HEK293 (cell line): ENCODE data around the gene NELFB.

ENCODE experiments used
- CTCF ChIA-PET: fragments of 350-600 bp; formaldehyde crosslinking; extraction: SDS; loops from one replicate; lab custom pipeline; 2021; ENCODE audit warnings: antibody characterized with exemption; lab: Yijun Ruan, JAX
- POLR2A ChIA-PET: fragments of 300-600 bp; formaldehyde crosslinking; extraction: SDS; loops from one replicate; lab custom pipeline; 2020; ENCODE audit warnings: antibody characterized with exemption, inconsistent platforms; lab: Yijun Ruan, JAX
- H3K27ac ChIP-seq: fragments of 200-500 bp; sonication (Bioruptor generic); 2 replicates; pipeline ENCODE4 v1.5.1; 2014; ENCODE audit warnings: low read depth, low read length, control low read depth, inconsistent platforms; ENCODE audit errors: extremely low read depth
- H3K36me3 ChIP-seq, 2 experiments: fragments of 200-500 bp in 1 of 2; sonication (Bioruptor generic) in 1 of 2; 1 replicate in 1 of 2; 2 replicates in 1 of 2; pipeline ENCODE4 v1.5.1; 2014 to 2017; ENCODE audit warnings: inconsistent platforms in 2 of 2, low read length in 2 of 2; ENCODE audit not compliant: control insufficient read depth in 2 of 2, insufficient read depth in 1 of 2
- H3K4me1 ChIP-seq: fragments of 200-500 bp; sonication (Bioruptor generic); 2 replicates; pipeline ENCODE4 v1.5.1; 2014; ENCODE audit warnings: mild to moderate bottlenecking, low read length, inconsistent platforms; ENCODE audit not compliant: control insufficient read depth, insufficient read depth
- H3K4me3 ChIP-seq: 2 replicates; pipeline ENCODE4 v1.5.1; 2011; ENCODE audit warnings: low read depth, mild to moderate bottlenecking, control low read depth, low read length, moderate library complexity
- H3K9me3 ChIP-seq: fragments of 200-500 bp; sonication (Bioruptor generic); 2 replicates; pipeline ENCODE4 v1.5.1; 2014; ENCODE audit warnings: low read depth, low read length, inconsistent platforms; ENCODE audit not compliant: control insufficient read depth, insufficient read depth
- BCL11B ChIP-seq: fragments of 450-650 bp; formaldehyde crosslinking; IDR thresholded peaks from 2 replicates; pipeline ENCODE4 v1.5.1; 2016; ENCODE audit warnings: low read depth, missing biosample characterization, missing genetic modification characterization
- EGR2 ChIP-seq: fragments of 450-650 bp; formaldehyde crosslinking; IDR thresholded peaks from 2 replicates; pipeline ENCODE4 v1.5.1; 2016; ENCODE audit warnings: low read depth, missing biosample characterization, missing genetic modification characterization
- GLIS1 ChIP-seq: fragments of 450-650 bp; formaldehyde crosslinking; IDR thresholded peaks from 2 replicates; pipeline ENCODE4 v1.5.1; 2016; ENCODE audit warnings: missing biosample characterization, missing genetic modification characterization
- GLIS2 ChIP-seq: fragments of 450-650 bp; formaldehyde crosslinking; IDR thresholded peaks from 2 replicates; pipeline ENCODE4 v1.5.1; 2016; ENCODE audit warnings: missing biosample characterization, missing genetic modification characterization
- KLF10 ChIP-seq: fragments of 450-650 bp; IDR thresholded peaks from 2 replicates; pipeline ENCODE4 v1.5.1; 2018; ENCODE audit warnings: missing biosample characterization, mild to moderate bottlenecking, missing genetic modification characterization
- KLF9 ChIP-seq: fragments of 450-650 bp; formaldehyde crosslinking; IDR thresholded peaks from 2 replicates; pipeline ENCODE4 v1.5.1; 2016; ENCODE audit warnings: missing biosample characterization, missing genetic modification characterization, low read depth
- ZBTB7A ChIP-seq: fragments of 450-650 bp; formaldehyde crosslinking; IDR thresholded peaks from 2 replicates; pipeline ENCODE4 v1.5.1; 2016; ENCODE audit warnings: low read depth, missing biosample characterization, missing genetic modification characterization
- ZFHX2 ChIP-seq: fragments of 450-650 bp; formaldehyde crosslinking; conservative IDR thresholded peaks from 2 replicates; pipeline ENCODE4 v1.5.1; 2016; ENCODE audit warnings: missing biosample characterization, missing genetic modification characterization
- ZIC2 ChIP-seq: fragments of 450-650 bp; formaldehyde crosslinking; IDR thresholded peaks from 2 replicates; pipeline ENCODE4 v1.5.1; 2016; ENCODE audit warnings: missing biosample characterization, missing genetic modification characterization
- ZNF239 ChIP-seq: fragments of 450-650 bp; formaldehyde crosslinking; IDR thresholded peaks from 2 replicates; pipeline ENCODE4 v1.5.1; 2016; ENCODE audit warnings: missing biosample characterization, missing genetic modification characterization
- ZNF394 ChIP-seq: fragments of 450-650 bp; formaldehyde crosslinking; IDR thresholded peaks from 2 replicates; pipeline ENCODE4 v1.5.1; 2016; ENCODE audit warnings: missing biosample characterization, missing genetic modification characterization, mild to moderate bottlenecking, moderate library complexity, borderline replicate concordance
- ZNF548 ChIP-seq: fragments of 450-650 bp; formaldehyde crosslinking; IDR thresholded peaks from 2 replicates; pipeline ENCODE4 v1.5.1; 2016; ENCODE audit warnings: missing biosample characterization, missing genetic modification characterization
- ZNF558 ChIP-seq: fragments of 450-650 bp; formaldehyde crosslinking; IDR thresholded peaks from 2 replicates; pipeline ENCODE4 v1.5.1; 2016; ENCODE audit warnings: missing biosample characterization, missing genetic modification characterization
- ZSCAN16 ChIP-seq: fragments of 450-650 bp; formaldehyde crosslinking; IDR thresholded peaks from 2 replicates; pipeline ENCODE4 v1.5.1; 2016; ENCODE audit warnings: missing biosample characterization, missing genetic modification characterization
- ZSCAN18 ChIP-seq: fragments of 450-650 bp; formaldehyde crosslinking; IDR thresholded peaks from 2 replicates; pipeline ENCODE4 v1.5.1; 2016; ENCODE audit warnings: missing biosample characterization, missing genetic modification characterization
- TF ChIP-seq, protein P1 (sequence below): fragments of 450-650 bp; formaldehyde crosslinking; IDR thresholded peaks from 2 replicates; pipeline ENCODE4 v1.5.1; 2016; ENCODE audit warnings: missing biosample characterization, missing genetic modification characterization
- TF ChIP-seq, protein P2 (sequence below): fragments of 450-650 bp; formaldehyde crosslinking; IDR thresholded peaks from 2 replicates; pipeline ENCODE4 v1.5.1; 2016; ENCODE audit warnings: missing biosample characterization, missing genetic modification characterization
- TF ChIP-seq, protein P3 (sequence below): fragments of 450-650 bp; formaldehyde crosslinking; IDR thresholded peaks from 2 replicates; pipeline ENCODE4 v1.5.1; 2016; ENCODE audit warnings: missing biosample characterization, missing genetic modification characterization

NELFB gene

GRCh38 chr9:137304383-137305059 is 49.4 kb downstream of the NELFB start:
- Histone ChIP-seq H3K27ac (no peak overlapping the region), H3K36me3 (no peaks in the 10 kb centered on the region), H3K9me3 (no peaks in the 10 kb centered on the region), H3K4me3 (no peak overlapping the region), H3K4me1 (peaks cover 9% of the 10 kb centered on the region)
- no peak for TF ChIP-seq ZNF548 (tag by site-specific recombination)
- 0 out of 2 replicates have a peak, but pooled peaks have one; percentile 32 for TF ChIP-seq KLF10 (tag by site-specific recombination)
- TF ChIP-seq ZSCAN18 (tag by site-specific recombination): no peak
- TF ChIP-seq ZNF394 (tag by site-specific recombination): peak; percentile 29; the same call in 1 of the 2 replicates
- TF ChIP-seq KLF9: peak; percentile 33; the same call in 1 of the 2 replicates
- TF ChIP-seq GLIS2 (tag by site-specific recombination): peak; percentile 64; the same call in 1 of the 2 replicates
- peak; percentile 51 for TF ChIP-seq ZIC2 (tag by site-specific recombination)
- 0 out of 2 replicates have a peak, but pooled peaks have one; percentile 14 for TF ChIP-seq BCL11B
- TF ChIP-seq ZFHX2: peak; percentile 54
- TF ChIP-seq, protein P1, sequence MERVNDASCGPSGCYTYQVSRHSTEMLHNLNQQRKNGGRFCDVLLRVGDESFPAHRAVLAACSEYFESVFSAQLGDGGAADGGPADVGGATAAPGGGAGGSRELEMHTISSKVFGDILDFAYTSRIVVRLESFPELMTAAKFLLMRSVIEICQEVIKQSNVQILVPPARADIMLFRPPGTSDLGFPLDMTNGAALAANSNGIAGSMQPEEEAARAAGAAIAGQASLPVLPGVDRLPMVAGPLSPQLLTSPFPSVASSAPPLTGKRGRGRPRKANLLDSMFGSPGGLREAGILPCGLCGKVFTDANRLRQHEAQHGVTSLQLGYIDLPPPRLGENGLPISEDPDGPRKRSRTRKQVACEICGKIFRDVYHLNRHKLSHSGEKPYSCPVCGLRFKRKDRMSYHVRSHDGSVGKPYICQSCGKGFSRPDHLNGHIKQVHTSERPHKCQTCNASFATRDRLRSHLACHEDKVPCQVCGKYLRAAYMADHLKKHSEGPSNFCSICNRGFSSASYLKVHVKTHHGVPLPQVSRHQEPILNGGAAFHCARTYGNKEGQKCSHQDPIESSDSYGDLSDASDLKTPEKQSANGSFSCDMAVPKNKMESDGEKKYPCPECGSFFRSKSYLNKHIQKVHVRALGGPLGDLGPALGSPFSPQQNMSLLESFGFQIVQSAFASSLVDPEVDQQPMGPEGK (tag by site-specific recombination): peak; percentile 76
- no peak for TF ChIP-seq ZSCAN16 (tag by site-specific recombination)
- TF ChIP-seq ZNF558 (tag by site-specific recombination): no peak
- peak; percentile 89 for TF ChIP-seq GLIS1
- TF ChIP-seq ZNF239: no peak
- TF ChIP-seq, protein P2, sequence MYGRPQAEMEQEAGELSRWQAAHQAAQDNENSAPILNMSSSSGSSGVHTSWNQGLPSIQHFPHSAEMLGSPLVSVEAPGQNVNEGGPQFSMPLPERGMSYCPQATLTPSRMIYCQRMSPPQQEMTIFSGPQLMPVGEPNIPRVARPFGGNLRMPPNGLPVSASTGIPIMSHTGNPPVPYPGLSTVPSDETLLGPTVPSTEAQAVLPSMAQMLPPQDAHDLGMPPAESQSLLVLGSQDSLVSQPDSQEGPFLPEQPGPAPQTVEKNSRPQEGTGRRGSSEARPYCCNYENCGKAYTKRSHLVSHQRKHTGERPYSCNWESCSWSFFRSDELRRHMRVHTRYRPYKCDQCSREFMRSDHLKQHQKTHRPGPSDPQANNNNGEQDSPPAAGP: peak; percentile 22; the same call in 1 of the 2 replicates
- TF ChIP-seq, protein P3, sequence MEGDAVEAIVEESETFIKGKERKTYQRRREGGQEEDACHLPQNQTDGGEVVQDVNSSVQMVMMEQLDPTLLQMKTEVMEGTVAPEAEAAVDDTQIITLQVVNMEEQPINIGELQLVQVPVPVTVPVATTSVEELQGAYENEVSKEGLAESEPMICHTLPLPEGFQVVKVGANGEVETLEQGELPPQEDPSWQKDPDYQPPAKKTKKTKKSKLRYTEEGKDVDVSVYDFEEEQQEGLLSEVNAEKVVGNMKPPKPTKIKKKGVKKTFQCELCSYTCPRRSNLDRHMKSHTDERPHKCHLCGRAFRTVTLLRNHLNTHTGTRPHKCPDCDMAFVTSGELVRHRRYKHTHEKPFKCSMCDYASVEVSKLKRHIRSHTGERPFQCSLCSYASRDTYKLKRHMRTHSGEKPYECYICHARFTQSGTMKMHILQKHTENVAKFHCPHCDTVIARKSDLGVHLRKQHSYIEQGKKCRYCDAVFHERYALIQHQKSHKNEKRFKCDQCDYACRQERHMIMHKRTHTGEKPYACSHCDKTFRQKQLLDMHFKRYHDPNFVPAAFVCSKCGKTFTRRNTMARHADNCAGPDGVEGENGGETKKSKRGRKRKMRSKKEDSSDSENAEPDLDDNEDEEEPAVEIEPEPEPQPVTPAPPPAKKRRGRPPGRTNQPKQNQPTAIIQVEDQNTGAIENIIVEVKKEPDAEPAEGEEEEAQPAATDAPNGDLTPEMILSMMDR (tag by site-specific recombination): 0 out of 2 replicates have a peak, but pooled peaks have one; percentile 10
- TF ChIP-seq ZBTB7A (tag by site-specific recombination): peak; percentile 26; the same call in 1 of the 2 replicates
- TF ChIP-seq EGR2 (tag by site-specific recombination): peak; percentile 18; the same call in 1 of the 2 replicates
- ChIA-PET CTCF (interaction anchor here (0.7 to 3.5 kb wide), 4 partner anchors 18 to 118 kb away, joined by 3 to 15 read pairs (median 4); partner anchors contain the start of genes EXD3 and NOXA1), POLR2A (interaction anchor here (1.1 kb wide), 1 partner anchor 11 kb away, joined by 3 read pairs; no protein-coding TSS in a partner anchor)
